ENCODE data around the gene SLC23A2.
"Not testable (repeated sequence)": the region's sequence is repeated elsewhere in the genome, so short reads cannot be mapped to it uniquely, and the experiment has no call there.

The SLC23A2 gene

GRCh38 chr20:4861961-4862360 lies 139.3 kb downstream of the SLC23A2 start:
- DNase-seq (ENCODE audit: extremely low spot score, insufficient read length, low read depth) (no peak), FAIRE-seq (no peak)

GRCh38 chr20:4858000-4858399 lies 143.3 kb downstream of the SLC23A2 start:
- DNase-seq (ENCODE audit: extremely low spot score, insufficient read length, low read depth) (no peak), FAIRE-seq (no peak)

- no peak for FAIRE-seq
- DNase-seq (ENCODE audit: extremely low spot score, insufficient read length, low read depth): no peak
Observed at GRCh38 chr20:4856022-4856755, 145.1 kb downstream of the SLC23A2 start.

GRCh38 chr20:4855555-4855954 lies 145.8 kb downstream of the SLC23A2 start:
- DNase-seq (ENCODE audit: extremely low spot score, insufficient read length, low read depth): no peak
- no peak for FAIRE-seq

- FAIRE-seq (no peak), DNase-seq (ENCODE audit: extremely low spot score, insufficient read length, low read depth) (no peak)
Observed at GRCh38 chr20:4855097-4855496, 146.2 kb downstream of the SLC23A2 start.

- no peak for FAIRE-seq
- DNase-seq (ENCODE audit: extremely low spot score, insufficient read length, low read depth): no peak
Observed at GRCh38 chr20:4854561-4854901, 146.8 kb downstream of the SLC23A2 start.

GRCh38 chr20:4853757-4854560 lies 147.4 kb downstream of the SLC23A2 start:
- no peak for DNase-seq (ENCODE audit: extremely low spot score, insufficient read length, low read depth)
- no peak for FAIRE-seq

GRCh38 chr20:4853004-4853403 lies 148.3 kb downstream of the SLC23A2 start:
- DNase-seq (ENCODE audit: extremely low spot score, insufficient read length, low read depth) (no peak), FAIRE-seq (no peak)

GRCh38 chr20:4850960-4851359 lies 150.3 kb downstream of the SLC23A2 start:
- no peak for FAIRE-seq
- DNase-seq (ENCODE audit: extremely low spot score, insufficient read length, low read depth): no peak

GRCh38 chr20:4848829-4849228 lies 152.5 kb downstream of the SLC23A2 start:
- not testable (repeated sequence) for FAIRE-seq; DNase-seq (ENCODE audit: extremely low spot score, insufficient read length, low read depth)

GRCh38 chr20:4848041-4848440 lies 153.3 kb downstream of the SLC23A2 start:
- FAIRE-seq (no peak), DNase-seq (ENCODE audit: extremely low spot score, insufficient read length, low read depth) (no peak)

GRCh38 chr20:4846821-4847220 lies 154.5 kb downstream of the SLC23A2 start:
- FAIRE-seq (no peak), DNase-seq (ENCODE audit: extremely low spot score, insufficient read length, low read depth) (no peak)

- no peak for FAIRE-seq
Observed at GRCh38 chr20:4844751-4845465, 156.4 kb downstream of the SLC23A2 start.

GRCh38 chr20:4844325-4844724 lies 157.0 kb downstream of the SLC23A2 start:
- no peak for FAIRE-seq
- DNase-seq (ENCODE audit: extremely low spot score, insufficient read length, low read depth): no peak

More at GRCh38 chr20:4844751-4845465, 156.4 kb downstream of the SLC23A2 start:
- no peak for DNase-seq (ENCODE audit: extremely low spot score, insufficient read length, low read depth)

GRCh38 chr20:4840801-4841200 lies 160.5 kb downstream of the SLC23A2 start:
- DNase-seq (ENCODE audit: extremely low spot score, insufficient read length, low read depth) (no peak), FAIRE-seq (no peak)

GRCh38 chr20:4838526-4838925 lies 162.8 kb downstream of the SLC23A2 start:
- FAIRE-seq (no peak), DNase-seq (ENCODE audit: extremely low spot score, insufficient read length, low read depth) (no peak)

GRCh38 chr20:4837760-4838159 lies 163.6 kb downstream of the SLC23A2 start:
- FAIRE-seq: no peak
- DNase-seq (ENCODE audit: extremely low spot score, insufficient read length, low read depth): no peak

GRCh38 chr20:4836935-4837334 lies 164.4 kb downstream of the SLC23A2 start:
- no peak for DNase-seq (ENCODE audit: extremely low spot score, insufficient read length, low read depth)

GRCh38 chr20:4836473-4836872 lies 164.8 kb downstream of the SLC23A2 start:
- FAIRE-seq (no peak), DNase-seq (ENCODE audit: extremely low spot score, insufficient read length, low read depth) (no peak)

More at GRCh38 chr20:4836935-4837334, 164.4 kb downstream of the SLC23A2 start:
- FAIRE-seq: no peak

GRCh38 chr20:4835244-4836177 lies 165.8 kb downstream of the SLC23A2 start:
- DNase-seq (ENCODE audit: extremely low spot score, insufficient read length, low read depth): no peak
- no peak for FAIRE-seq

All from GM18507 (cell line).